ENCODE results near the gene ABR. TPM values are rescaled to one million over a fixed set of nuclear protein-coding genes. Genes with fewer than 3 reads are reported as not detected.

ABR gene
- polyA plus RNA-seq, 1 donor from 2014 or later = 34.5 TPM

GRCh38 chr17:1043601-1044251 is 136.1 kb downstream of the ABR start:
- Histone ChIP-seq H3K27ac (ENCODE audit: low read length) (no peak overlapping the region), H4K20me1 (ENCODE audit: insufficient read depth) (no peaks in the 10 kb centered on the region), H3K27me3 (ENCODE audit: insufficient read depth, low read depth, low read length) (no peaks in the 10 kb centered on the region), H3K4me3 (ENCODE audit: low read length) (no peak overlapping the region), H3K36me3 (ENCODE audit: insufficient read depth, low read length) (peaks cover 5% of the 10 kb centered on the region), H3K79me2 (replicated peaks; ENCODE audit: insufficient read depth, low read length) (no peaks in the 10 kb centered on the region), H3K9ac (ENCODE audit: low read length) (no peak overlapping the region), H3K4me2 (ENCODE audit: low read length) (no peak overlapping the region), H3K9me3 (ENCODE audit: low read length) (no peaks in the 10 kb centered on the region), H3F3A (ENCODE audit: insufficient read depth, low read length, poor library complexity, severe bottlenecking) (no peaks in the 10 kb centered on the region), H3K9me2 (ENCODE audit: insufficient read depth, low read length) (no peaks in the 10 kb centered on the region), H2AFZ (ENCODE audit: low read depth, low read length) (no peak overlapping the region)
- TF ChIP-seq TAF1 (IDR thresholded peaks at IDR 0.05; ENCODE audit: low read depth) (no peak), EP300 (conservative IDR thresholded peaks at IDR 0.05; ENCODE audit: poor library complexity, severe bottlenecking) (no peak), CTCF (IDR thresholded peaks at IDR 0.05; ENCODE audit: poor library complexity, severe bottlenecking) (no peak), SMC3 (conservative IDR thresholded peaks at IDR 0.05; ENCODE audit: poor library complexity) (no peak), EZH2 (IDR thresholded peaks at IDR 0.05; ENCODE audit: borderline replicate concordance, insufficient read depth, low read length, poor library complexity, severe bottlenecking) (no peak), POLR2AphosphoS5 (IDR thresholded peaks at IDR 0.05) (no peak), MXI1 (conservative IDR thresholded peaks at IDR 0.05; ENCODE audit: poor library complexity, severe bottlenecking) (no peak), RAD21 (conservative IDR thresholded peaks at IDR 0.05) (no peak), REST (IDR thresholded peaks at IDR 0.05; ENCODE audit: borderline replicate concordance) (no peak)

- Histone ChIP-seq H3K79me2 (replicated peaks; ENCODE audit: insufficient read depth, low read length) (no peaks in the 10 kb centered on the region), H3K4me2 (ENCODE audit: low read length) (no peak overlapping the region), H2AFZ (ENCODE audit: low read depth, low read length) (no peak overlapping the region), H3K27me3 (ENCODE audit: insufficient read depth, low read depth, low read length) (no peaks in the 10 kb centered on the region), H3F3A (ENCODE audit: insufficient read depth, low read length, poor library complexity, severe bottlenecking) (no peaks in the 10 kb centered on the region), H4K20me1 (ENCODE audit: insufficient read depth) (no peaks in the 10 kb centered on the region), H3K4me3 (ENCODE audit: low read length) (no peak overlapping the region), H3K9me3 (ENCODE audit: low read length) (no peaks in the 10 kb centered on the region), H3K36me3 (ENCODE audit: insufficient read depth, low read length) (peaks cover 5% of the 10 kb centered on the region), H3K9me2 (ENCODE audit: insufficient read depth, low read length) (no peaks in the 10 kb centered on the region), H3K27ac (ENCODE audit: low read length) (no peak overlapping the region), H3K9ac (ENCODE audit: low read length) (no peak overlapping the region)
- no peak for TF ChIP-seq CTCF (IDR thresholded peaks at IDR 0.05; ENCODE audit: poor library complexity, severe bottlenecking)
- no peak for TF ChIP-seq RAD21 (conservative IDR thresholded peaks at IDR 0.05)
- TF ChIP-seq EZH2 (IDR thresholded peaks at IDR 0.05; ENCODE audit: borderline replicate concordance, insufficient read depth, low read length, poor library complexity, severe bottlenecking) = no peak
- TF ChIP-seq POLR2AphosphoS5 (IDR thresholded peaks at IDR 0.05) = no peak
- TF ChIP-seq EP300 (conservative IDR thresholded peaks at IDR 0.05; ENCODE audit: poor library complexity, severe bottlenecking) = no peak
- TF ChIP-seq SMC3 (conservative IDR thresholded peaks at IDR 0.05; ENCODE audit: poor library complexity) = no peak
- no peak for TF ChIP-seq TAF1 (IDR thresholded peaks at IDR 0.05; ENCODE audit: low read depth)
- no peak for TF ChIP-seq REST (IDR thresholded peaks at IDR 0.05; ENCODE audit: borderline replicate concordance)
- no peak for TF ChIP-seq MXI1 (conservative IDR thresholded peaks at IDR 0.05; ENCODE audit: poor library complexity, severe bottlenecking)
Observed at GRCh38 chr17:1042486-1042885, 137.3 kb downstream of the ABR start.
